ENCODE results near the gene PPP2R2B. TPM values are rescaled to one million over a fixed set of nuclear protein-coding genes. Genes with fewer than 3 reads are reported as not detected.

PPP2R2B gene
- total and polyA plus RNA-seq, 2 donors (not counting 3 experiments of a cell fraction or from before 2014, with no cell fraction given): not detected

- H3K4me3 ChIP-seq (replicated peaks in 1 of 3; ENCODE audit: insufficient read depth in 1 of 3, low read depth in 1 of 3, low read length in 3 of 3): no peak overlapping the region
- H3K36me3 ChIP-seq (ENCODE audit: control insufficient read depth in 2 of 2, extremely low read depth in 1 of 2, insufficient read depth in 2 of 2, low read length in 2 of 2): no peaks in the 10 kb centered on the region
- no peak overlapping the region for H3K4me2 ChIP-seq (ENCODE audit: insufficient read depth, low read length)
- no peaks in the 10 kb centered on the region for H3K9me1 ChIP-seq (replicated peaks; ENCODE audit: control insufficient read depth, extremely low read depth, insufficient read depth, low read length)
- H3K9me3 ChIP-seq (replicated peaks; ENCODE audit: control insufficient read depth, insufficient read depth, low read length): no peaks in the 10 kb centered on the region
- no peak overlapping the region for H3K27ac ChIP-seq (ENCODE audit: insufficient read depth, low read depth, low read length)
- no peaks in the 10 kb centered on the region for H3K79me2 ChIP-seq (ENCODE audit: control insufficient read depth, insufficient read depth, low read length)
- no TSS peak for BruUV-seq (replicated peaks)
- no peak overlapping the region for H3K9ac ChIP-seq (replicated peaks; ENCODE audit: extremely low read depth, insufficient read depth, low read length)
- no peaks in the 10 kb centered on the region for H3K4me1 ChIP-seq (ENCODE audit: control insufficient read depth, extremely low read depth, insufficient read depth, low read length)
- CTCF ChIA-PET: no interaction called here
- no peak overlapping the region for H2AFZ ChIP-seq (ENCODE audit: low read depth, low read length)
- FAIRE-seq (no peak), DNase-seq (ENCODE audit: low read depth, low spot score) (no peak)
- TF ChIP-seq JUN (IDR thresholded peaks at IDR 0.05; ENCODE audit: borderline replicate concordance, insufficient read depth, insufficient read length, low read depth): no peak
- no peak for TF ChIP-seq FOS (IDR thresholded peaks at IDR 0.05; ENCODE audit: borderline replicate concordance, insufficient read depth, low read length)
- no peak for TF ChIP-seq MYC (IDR thresholded peaks at IDR 0.05; ENCODE audit: low read depth, low read length)
- no peak for TF ChIP-seq POLR2A (IDR thresholded peaks at IDR 0.05; ENCODE audit: low read depth, low read length)
- TF ChIP-seq EZH2 (IDR thresholded peaks at IDR 0.05; ENCODE audit: borderline replicate concordance, low read depth, low read length, severe bottlenecking): no peak
- TF ChIP-seq CTCF (IDR thresholded peaks at IDR 0.05; ENCODE audit: extremely low read depth in 1 of 2, insufficient read depth in 1 of 2, low read depth in 1 of 2, low read length in 2 of 2): no peak
- TF ChIP-seq GATA2 (IDR thresholded peaks at IDR 0.05; ENCODE audit: insufficient read depth, insufficient read length, low read depth, low read length): no peak
- no peak for TF ChIP-seq POLR2AphosphoS5 (IDR thresholded peaks at IDR 0.05; ENCODE audit: insufficient read depth, low read depth, low read length)
- TF ChIP-seq, protein P1, sequence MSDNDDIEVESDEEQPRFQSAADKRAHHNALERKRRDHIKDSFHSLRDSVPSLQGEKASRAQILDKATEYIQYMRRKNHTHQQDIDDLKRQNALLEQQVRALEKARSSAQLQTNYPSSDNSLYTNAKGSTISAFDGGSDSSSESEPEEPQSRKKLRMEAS (IDR thresholded peaks at IDR 0.05; ENCODE audit: insufficient read depth, insufficient read length): no peak
- H4K20me1 ChIP-seq (replicated peaks; ENCODE audit: control insufficient read depth, extremely low read depth, insufficient read depth, low read length): no peaks in the 10 kb centered on the region
- POLR2A ChIA-PET: no interaction called here
- H3K27me3 ChIP-seq (ENCODE audit: control insufficient read depth in 2 of 2, insufficient read depth in 2 of 2, low read length in 2 of 2): no peaks in the 10 kb centered on the region
- intact Hi-C loops (cut with micrococcal nuclease) (no loop called here), dilution Hi-C loops (cut with MboI; ENCODE audit: extremely low pct_ligation_motif_present, low sequenced_read_pairs) (no loop called here)
Observed at GRCh38 chr5:146630472-146630871, 248.1 kb downstream of the PPP2R2B start.
